Mucosa of stomach (tissue), 1 donor: ENCODE results near the gene C10orf105.

Experiments
- H3K27me3 ChIP-seq: one replicate; pipeline ENCODE4 v1.7.0; 2013; ENCODE audit warnings: mild to moderate bottlenecking, low read length; ENCODE audit not compliant: control insufficient read depth, insufficient read depth
- H3K36me3 ChIP-seq: one replicate; pipeline ENCODE4 v1.7.0; 2013; ENCODE audit warnings: low read length; ENCODE audit not compliant: control insufficient read depth, insufficient read depth
- H3K4me1 ChIP-seq: one replicate; pipeline ENCODE4 v1.7.0; 2013; ENCODE audit warnings: mild to moderate bottlenecking, low read length; ENCODE audit not compliant: control insufficient read depth, insufficient read depth
- H3K4me3 ChIP-seq: one replicate; pipeline ENCODE4 v1.7.0; 2013; ENCODE audit warnings: low read length
- H3K9ac ChIP-seq: one replicate; pipeline ENCODE4 v1.7.0; 2013; ENCODE audit warnings: mild to moderate bottlenecking, low read length, moderate library complexity
- H3K9me3 ChIP-seq: one replicate; pipeline ENCODE4 v1.7.0; 2013; ENCODE audit warnings: mild to moderate bottlenecking, low read length, moderate library complexity; ENCODE audit not compliant: control insufficient read depth
- donor health status: Pancreatic carcinoma.

The C10orf105 gene

GRCh38 chr10:71741029-71741428, 21.5 kb upstream of the C10orf105 start:
- Histone ChIP-seq H3K9ac (no peak overlapping the region), H3K27me3 (no peaks in the 10 kb centered on the region), H3K4me3 (no peak overlapping the region), H3K9me3 (no peaks in the 10 kb centered on the region), H3K36me3 (no peaks in the 10 kb centered on the region), H3K4me1 (peaks cover 43% of the 10 kb centered on the region)

DNA sequence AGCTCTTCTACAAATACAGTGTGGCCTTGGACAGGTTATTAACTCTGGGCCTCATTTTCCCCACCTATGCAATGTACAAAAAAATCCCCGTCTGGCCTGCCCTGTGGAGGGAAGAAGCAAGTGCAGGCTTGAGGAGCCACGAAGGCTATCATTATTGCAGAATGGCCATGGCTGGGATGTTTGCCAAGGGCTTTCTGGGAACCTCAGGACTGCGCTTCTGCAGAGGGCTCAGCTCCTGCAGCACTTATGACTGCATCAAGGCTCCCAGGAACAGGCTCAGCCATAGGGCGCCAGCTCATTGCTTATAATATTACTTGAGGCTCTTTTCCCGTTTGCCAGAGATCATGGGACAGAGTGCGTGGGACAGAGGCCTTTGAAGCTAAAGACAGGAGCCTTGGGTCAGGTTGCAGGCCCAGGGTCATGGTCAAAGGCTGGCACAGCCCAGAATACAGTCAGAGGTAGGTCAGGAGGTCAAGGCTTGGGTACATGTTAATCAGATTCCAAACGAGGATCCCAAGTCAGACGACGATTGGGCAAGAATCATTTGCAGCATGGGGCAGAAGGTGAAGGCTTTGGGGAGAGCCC, 20.6 kb upstream of the C10orf105 start:
- Histone ChIP-seq H3K9me3 (no peaks in the 10 kb centered on the region), H3K4me1 (peaks cover 43% of the 10 kb centered on the region), H3K9ac (no peak overlapping the region), H3K4me3 (no peak overlapping the region), H3K27me3 (no peaks in the 10 kb centered on the region), H3K36me3 (no peaks in the 10 kb centered on the region)

DNA sequence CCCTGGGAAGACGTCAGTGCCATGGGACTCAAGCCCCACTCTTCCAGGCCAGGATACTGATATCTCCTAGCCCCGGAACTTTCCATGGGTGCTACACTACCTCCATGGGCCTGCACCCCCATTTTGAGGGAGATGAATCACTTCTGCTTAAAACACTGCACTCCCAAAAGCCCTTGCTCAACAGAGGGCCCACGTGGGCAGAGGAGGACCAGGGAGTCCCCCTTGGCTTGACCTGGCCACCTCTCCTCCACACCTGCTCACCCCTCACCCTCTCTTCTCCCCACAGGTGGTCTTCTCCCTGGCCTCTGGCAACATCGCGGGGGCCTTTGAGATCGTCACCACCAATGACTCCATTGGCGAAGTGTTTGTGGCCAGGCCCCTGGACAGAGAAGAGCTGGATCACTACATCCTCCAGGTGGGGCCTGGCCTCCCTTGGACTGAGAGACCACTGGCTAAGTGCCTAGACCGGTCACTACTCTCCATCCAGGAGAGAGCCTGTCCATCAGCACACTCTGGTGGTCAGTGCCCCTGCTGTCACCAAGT, 19.9 kb upstream of the C10orf105 start:
- no peak overlapping the region for H3K4me3 ChIP-seq
- H3K9ac ChIP-seq = no peak overlapping the region
- H3K27me3 ChIP-seq = no peaks in the 10 kb centered on the region
- H3K36me3 ChIP-seq = no peaks in the 10 kb centered on the region
- peaks cover 42% of the 10 kb centered on the region for H3K4me1 ChIP-seq
- no peaks in the 10 kb centered on the region for H3K9me3 ChIP-seq

DNA sequence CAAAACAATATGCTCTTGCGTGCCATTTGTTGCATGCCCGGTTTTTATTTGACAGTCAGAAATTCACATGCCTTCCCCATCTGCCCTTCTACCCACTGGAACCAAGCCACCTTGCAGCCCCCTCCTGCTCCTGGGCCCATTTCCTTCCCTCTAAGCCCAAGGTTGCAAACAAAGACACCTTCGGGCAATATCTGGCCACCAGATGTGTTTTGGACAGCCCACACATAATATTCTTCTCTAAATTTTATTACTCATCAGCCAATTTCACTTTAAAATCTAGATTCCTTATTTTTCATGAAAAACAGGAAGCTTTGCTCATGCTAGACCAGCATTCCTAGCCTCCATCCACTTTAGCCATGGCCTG, 18.2 kb upstream of the C10orf105 start:
- no peaks in the 10 kb centered on the region for H3K9me3 ChIP-seq
- H3K36me3 ChIP-seq = no peaks in the 10 kb centered on the region
- peak overlapping the region; percentile 17 for H3K9ac ChIP-seq
- no peaks in the 10 kb centered on the region for H3K27me3 ChIP-seq
- H3K4me3 ChIP-seq = no peak overlapping the region
- peaks cover 42% of the 10 kb centered on the region for H3K4me1 ChIP-seq

GRCh38 chr10:71737001-71737833, 17.6 kb upstream of the C10orf105 start:
- Histone ChIP-seq H3K4me3 (no peak overlapping the region), H3K4me1 (peaks cover 42% of the 10 kb centered on the region), H3K36me3 (no peaks in the 10 kb centered on the region), H3K27me3 (no peaks in the 10 kb centered on the region), H3K9me3 (no peaks in the 10 kb centered on the region), H3K9ac (peak overlapping the region; percentile 17)

DNA sequence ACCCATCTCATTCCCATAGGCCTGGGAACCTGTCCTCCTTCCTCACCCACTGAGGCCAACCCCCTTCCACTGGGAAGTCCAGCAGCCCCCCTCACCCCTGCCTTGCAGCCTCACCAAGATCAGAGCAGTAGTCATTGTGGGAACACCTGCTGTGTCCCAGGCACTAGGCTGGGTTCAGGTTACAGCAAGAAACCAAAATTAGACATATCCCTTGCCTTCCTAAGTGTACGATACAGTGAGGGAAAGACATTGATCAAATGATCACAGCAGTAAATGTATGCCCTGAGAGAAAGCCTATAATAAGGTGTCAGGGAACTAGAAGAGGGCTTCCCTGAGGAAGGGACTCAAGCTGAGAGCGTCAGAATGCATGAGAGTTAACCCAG, 17.0 kb upstream of the C10orf105 start:
- no peaks in the 10 kb centered on the region for H3K36me3 ChIP-seq
- peak overlapping the region; percentile 45 for H3K9ac ChIP-seq
- peaks cover 42% of the 10 kb centered on the region for H3K4me1 ChIP-seq
- no peak overlapping the region for H3K4me3 ChIP-seq
- H3K9me3 ChIP-seq = no peaks in the 10 kb centered on the region
- no peaks in the 10 kb centered on the region for H3K27me3 ChIP-seq

DNA sequence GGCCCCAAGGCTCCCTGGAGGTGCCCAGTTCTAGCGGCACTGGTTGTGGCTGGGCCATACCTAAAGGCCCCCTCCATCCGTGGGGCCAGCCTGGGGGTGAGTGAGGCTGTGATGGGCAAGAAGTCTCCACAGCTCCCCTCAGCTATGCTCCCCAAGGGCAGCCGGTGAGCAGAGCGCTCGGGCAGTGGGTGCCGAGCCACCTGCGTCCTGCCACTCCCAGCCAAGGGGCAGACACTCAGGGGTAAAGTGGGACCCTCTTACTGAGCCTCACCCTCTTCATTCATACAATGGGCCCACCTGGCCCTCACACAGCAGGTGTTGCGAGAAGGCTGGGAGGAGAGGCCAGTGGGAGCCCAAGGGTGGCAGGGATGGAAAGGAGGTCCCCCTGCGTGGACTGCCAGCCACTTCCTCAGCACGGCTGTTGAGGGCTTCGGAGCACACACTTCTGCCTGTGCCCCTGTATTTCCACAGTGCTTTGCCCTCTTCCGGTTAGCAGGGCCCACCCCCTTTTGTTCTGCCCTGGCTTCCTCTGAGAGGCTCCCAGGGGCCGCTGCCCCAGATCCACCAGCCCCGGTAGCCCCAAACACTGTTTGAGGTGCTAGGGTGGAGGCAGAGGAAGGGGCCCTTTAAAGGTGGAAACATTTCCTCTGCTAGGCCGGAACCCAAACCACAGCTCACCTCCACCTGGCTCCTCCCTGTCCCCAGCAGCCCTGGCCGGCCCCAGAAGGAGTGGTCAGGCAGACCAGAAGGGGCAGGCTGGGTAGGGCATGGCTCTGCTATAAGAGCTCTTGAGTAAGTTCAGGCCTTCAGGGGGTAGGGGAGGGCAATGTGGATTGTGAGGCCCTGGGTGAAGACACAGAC, 16.4 kb upstream of the C10orf105 start:
- Histone ChIP-seq H3K36me3 (no peaks in the 10 kb centered on the region), H3K9me3 (no peaks in the 10 kb centered on the region), H3K4me1 (peaks cover 42% of the 10 kb centered on the region), H3K9ac (peak overlapping the region; percentile 45), H3K4me3 (no peak overlapping the region), H3K27me3 (no peaks in the 10 kb centered on the region)

GRCh38 chr10:71734797-71735196, 15.2 kb upstream of the C10orf105 start:
- H3K36me3 ChIP-seq = no peaks in the 10 kb centered on the region
- H3K4me3 ChIP-seq = no peak overlapping the region
- no peaks in the 10 kb centered on the region for H3K9me3 ChIP-seq
- H3K9ac ChIP-seq = no peak overlapping the region
- no peaks in the 10 kb centered on the region for H3K27me3 ChIP-seq
- peaks cover 35% of the 10 kb centered on the region for H3K4me1 ChIP-seq

- Histone ChIP-seq H3K36me3 (no peaks in the 10 kb centered on the region), H3K4me3 (no peak overlapping the region), H3K4me1 (peaks cover 44% of the 10 kb centered on the region), H3K9ac (no peak overlapping the region), H3K27me3 (no peaks in the 10 kb centered on the region), H3K9me3 (no peaks in the 10 kb centered on the region)
Measured at GRCh38 chr10:71731791-71732190, 12.2 kb upstream of the C10orf105 start.

DNA sequence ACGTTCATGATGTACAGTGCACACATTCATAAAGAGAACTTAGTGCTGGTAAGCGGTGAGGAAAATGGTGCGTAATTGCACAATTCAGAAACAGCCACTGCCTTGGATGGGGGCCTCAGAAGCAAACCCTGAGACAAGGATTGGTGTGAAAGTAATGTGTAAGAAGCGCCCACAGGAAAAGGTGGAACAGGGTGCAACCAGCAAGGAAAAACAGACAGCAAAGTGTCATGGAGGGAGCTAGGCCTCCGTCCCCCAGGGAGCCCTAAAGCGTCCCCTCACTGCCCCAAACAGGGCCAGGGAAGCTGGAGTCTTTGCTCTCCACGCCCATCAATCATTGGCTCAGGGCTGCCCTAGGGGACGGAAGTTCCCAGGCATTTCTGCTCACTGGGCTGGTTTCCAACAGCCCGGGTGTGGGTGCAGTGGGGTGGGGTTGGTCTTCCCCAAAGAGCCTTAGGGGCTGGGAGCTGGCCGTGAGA, 9.6 kb upstream of the C10orf105 start:
- Histone ChIP-seq H3K4me3 (no peak overlapping the region), H3K9ac (no peak overlapping the region), H3K9me3 (no peaks in the 10 kb centered on the region), H3K4me1 (peaks cover 43% of the 10 kb centered on the region), H3K27me3 (no peaks in the 10 kb centered on the region), H3K36me3 (no peaks in the 10 kb centered on the region)

DNA sequence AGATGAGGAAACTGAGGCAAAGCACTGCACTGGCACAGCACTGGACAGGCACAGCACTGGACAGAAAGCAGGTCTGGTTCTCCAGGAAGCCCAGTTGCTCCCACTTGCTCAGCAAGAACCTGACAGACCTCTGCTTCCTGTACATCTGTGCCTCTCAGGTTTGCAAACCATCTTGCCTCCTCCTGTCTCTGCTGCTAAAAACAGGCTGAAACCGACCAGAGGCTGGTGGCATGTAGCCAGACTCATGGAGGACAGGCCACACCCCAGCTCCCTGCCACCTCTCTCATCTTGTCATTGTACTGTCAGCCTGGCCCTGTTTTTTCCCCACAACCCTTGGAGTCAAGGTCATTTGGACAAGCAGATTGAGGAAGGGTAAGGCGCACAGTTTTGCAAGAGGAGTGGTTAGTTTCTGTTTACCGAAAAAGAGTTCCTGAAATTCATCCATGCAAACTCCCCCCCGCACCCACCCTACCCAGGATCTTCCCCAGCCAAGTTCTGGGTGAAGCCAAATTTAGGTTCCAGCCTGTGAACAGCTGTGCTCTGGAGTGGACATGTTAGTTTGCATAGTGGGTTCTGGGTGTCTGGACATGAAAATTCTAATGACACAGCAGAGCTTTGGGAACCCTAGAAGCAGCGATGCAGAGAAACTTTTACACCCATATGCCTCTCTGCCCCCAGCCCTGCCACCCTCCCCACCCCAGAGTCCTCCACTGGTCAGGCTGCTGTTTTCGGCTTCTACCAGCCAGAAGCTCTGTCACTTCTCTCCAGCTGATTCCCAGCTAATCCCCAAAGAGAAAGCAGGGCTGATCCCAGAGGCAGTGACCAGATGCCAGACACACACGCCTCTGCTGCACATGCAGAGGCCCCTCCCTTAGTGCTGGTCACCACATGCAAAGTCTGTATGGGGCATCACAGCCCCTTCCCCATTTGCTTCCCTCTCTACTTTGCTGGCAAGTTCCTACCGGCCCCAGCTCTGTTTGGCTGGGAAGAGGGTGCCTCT, 8.5 kb upstream of the C10orf105 start:
- H3K9ac ChIP-seq = peak overlapping the region; percentile 38
- no peaks in the 10 kb centered on the region for H3K36me3 ChIP-seq
- H3K4me3 ChIP-seq = no peak overlapping the region
- no peaks in the 10 kb centered on the region for H3K27me3 ChIP-seq
- peaks cover 43% of the 10 kb centered on the region for H3K4me1 ChIP-seq
- H3K9me3 ChIP-seq = no peaks in the 10 kb centered on the region
